Medulla oblongata (tissue), 1 donor: ENCODE data around the gene OR52A5.

Experiments used
- DNase-seq: peaks from one replicate; pipeline ENCODE4 v3.0.0-alpha.2; 2015; ENCODE audit errors: extremely low spot score

OR52A5 gene

GRCh38 chr11:5115339-5115738 lies 22.8 kb downstream of the OR52A5 start:
- DNase-seq, result no peak

- no peak for DNase-seq
These were observed 30.9 kb downstream of the OR52A5 start for GRCh38 chr11:5107285-5107684.

- DNase-seq, result no peak
These were observed 35.1 kb downstream of the OR52A5 start for GRCh38 chr11:5103066-5103465.

- DNase-seq, result no peak
These were observed 35.9 kb downstream of the OR52A5 start for GRCh38 chr11:5102246-5102645.

- DNase-seq, result no peak
These were observed 42.1 kb downstream of the OR52A5 start for GRCh38 chr11:5096011-5096410.

GRCh38 chr11:5092821-5093585 lies 45.2 kb downstream of the OR52A5 start:
- DNase-seq, result no peak

GRCh38 chr11:5090668-5091067 lies 47.5 kb downstream of the OR52A5 start:
- DNase-seq, result no peak

- no peak for DNase-seq
These were observed 49.6 kb downstream of the OR52A5 start for GRCh38 chr11:5088556-5088955.

GRCh38 chr11:5083602-5084001 lies 54.6 kb downstream of the OR52A5 start:
- DNase-seq, result no peak

- DNase-seq, result no peak
These were observed 56.8 kb downstream of the OR52A5 start for GRCh38 chr11:5081405-5081804.
